ENCODE data around the gene EVI2B.
"Not testable (repeated sequence)": the region's sequence is repeated elsewhere in the genome, so short reads cannot be mapped to it uniquely, and the experiment has no call there.

Gene EVI2B, protein sequence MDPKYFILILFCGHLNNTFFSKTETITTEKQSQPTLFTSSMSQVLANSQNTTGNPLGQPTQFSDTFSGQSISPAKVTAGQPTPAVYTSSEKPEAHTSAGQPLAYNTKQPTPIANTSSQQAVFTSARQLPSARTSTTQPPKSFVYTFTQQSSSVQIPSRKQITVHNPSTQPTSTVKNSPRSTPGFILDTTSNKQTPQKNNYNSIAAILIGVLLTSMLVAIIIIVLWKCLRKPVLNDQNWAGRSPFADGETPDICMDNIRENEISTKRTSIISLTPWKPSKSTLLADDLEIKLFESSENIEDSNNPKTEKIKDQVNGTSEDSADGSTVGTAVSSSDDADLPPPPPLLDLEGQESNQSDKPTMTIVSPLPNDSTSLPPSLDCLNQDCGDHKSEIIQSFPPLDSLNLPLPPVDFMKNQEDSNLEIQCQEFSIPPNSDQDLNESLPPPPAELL

GRCh38 chr17:31313982-31314781 lies at the start of gene EVI2B:
TSS of gene EVI2B (minus strand) at chr17:31314054. CDS start at chr17:31305609, 8,445 bp downstream.
- TF ChIP-seq CTCF (IDR thresholded peaks at IDR 0.05; ENCODE audit: low read depth, low read length), result no peak
- peak within 1 kb of the TSS; percentile 17 for H3K4me3 ChIP-seq (ENCODE audit: low read depth, low read length)

- no peak for TF ChIP-seq CTCF (IDR thresholded peaks at IDR 0.05; ENCODE audit: low read depth, low read length)
- no peak overlapping the region for H3K4me3 ChIP-seq (ENCODE audit: low read depth, low read length)
These were observed 44.1 kb upstream of the EVI2B start for GRCh38 chr17:31357839-31358394.

DNA sequence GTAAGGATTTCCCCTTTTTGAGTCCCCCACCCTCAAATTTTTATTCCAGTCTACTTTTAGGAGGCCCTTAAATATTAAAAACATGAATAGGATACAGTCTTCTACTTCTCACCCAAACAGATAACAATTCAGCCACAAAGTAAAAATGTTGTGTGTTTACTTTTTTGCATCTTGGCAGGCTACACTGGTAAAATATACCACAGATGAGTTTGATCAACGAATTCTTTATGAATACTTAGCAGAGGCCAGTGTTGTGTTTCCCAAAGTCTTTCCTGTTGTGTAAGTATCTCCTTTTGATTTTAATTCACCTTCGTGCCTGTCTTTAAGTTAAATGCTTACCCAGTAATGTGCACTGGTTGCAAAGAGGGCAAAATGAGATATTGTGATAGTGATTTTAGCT lies 43.2 kb upstream of the EVI2B start:
- H3K4me3 ChIP-seq (ENCODE audit: low read depth, low read length), result no peak overlapping the region
- TF ChIP-seq CTCF (IDR thresholded peaks at IDR 0.05; ENCODE audit: low read depth, low read length), result no peak

GRCh38 chr17:31355935-31356334 lies 42.1 kb upstream of the EVI2B start:
- TF ChIP-seq CTCF (IDR thresholded peaks at IDR 0.05; ENCODE audit: low read depth, low read length), result no peak
- H3K4me3 ChIP-seq (ENCODE audit: low read depth, low read length), result no peak overlapping the region

GRCh38 chr17:31349454-31349853 lies 35.6 kb upstream of the EVI2B start:
- no peak for TF ChIP-seq CTCF (IDR thresholded peaks at IDR 0.05; ENCODE audit: low read depth, low read length)
- H3K4me3 ChIP-seq (ENCODE audit: low read depth, low read length), result no peak overlapping the region

- H3K4me3 ChIP-seq (ENCODE audit: low read depth, low read length), result not testable (repeated sequence)
These were observed 31.4 kb upstream of the EVI2B start for GRCh38 chr17:31345191-31345747.

DNA sequence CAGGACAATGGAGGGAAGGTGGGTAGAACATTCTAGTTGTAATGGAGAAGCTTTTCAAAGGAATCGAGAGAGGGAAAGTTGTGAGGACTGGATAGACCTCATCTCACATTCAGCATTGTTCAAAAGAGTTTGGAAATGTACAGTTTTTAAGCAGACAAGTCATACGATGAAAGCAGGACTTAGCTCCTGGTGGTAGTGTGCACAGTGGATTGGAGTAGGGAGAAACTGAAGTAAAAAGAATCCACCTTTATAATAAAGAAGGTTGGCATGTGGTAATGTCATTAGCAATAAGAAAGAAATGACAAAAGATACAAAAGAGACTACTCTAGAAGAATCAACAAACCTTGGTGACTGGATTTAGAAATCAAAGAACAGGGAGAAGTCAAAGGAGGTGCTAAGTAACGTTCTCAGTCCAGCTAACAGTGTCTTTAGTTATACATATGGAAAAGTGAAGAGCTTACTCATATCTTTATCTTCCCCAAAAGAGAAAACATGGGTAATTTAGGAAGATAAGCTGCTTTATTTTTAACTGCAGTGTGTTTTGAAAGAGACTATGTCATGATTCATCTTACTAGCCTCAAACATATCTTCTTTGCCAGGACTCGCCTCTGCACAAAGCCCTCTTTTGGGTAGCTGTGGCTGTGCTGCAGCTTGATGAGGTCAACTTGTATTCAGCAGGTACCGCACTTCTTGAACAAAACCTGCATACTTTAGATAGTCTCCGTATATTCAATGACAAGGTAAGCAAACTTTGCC lies 26.2 kb upstream of the EVI2B start:
- no peak for TF ChIP-seq CTCF (IDR thresholded peaks at IDR 0.05; ENCODE audit: low read depth, low read length)
- H3K4me3 ChIP-seq (ENCODE audit: low read depth, low read length), result no peak overlapping the region
